Gastrocnemius medialis (tissue), 4 donors: Measurements from ENCODE around the gene ENC1. TPM values are rescaled to one million over a fixed set of nuclear protein-coding genes. Genes with fewer than 3 reads are reported as not detected.

ENCODE experiments used
- ATAC-seq, 2 donors: fragments of 150-250 bp; one replicate each; pipeline ENCODE4 v1.9.1; 2016
- DNase-seq, 2 donors: peaks; one replicate each; pipeline ENCODE4 v3.0.0-alpha.2; 2019
- H3K27ac ChIP-seq, 4 donors: fragments of 200-600 bp; sonication (generic); 1 replicate in 1 of 4; 2 replicates in 3 of 4; pipeline ENCODE4 v1.5.1; 2016 to 2018; ENCODE audit warnings: mild to moderate bottlenecking in 2 of 4, moderate library complexity in 1 of 4
- H3K27me3 ChIP-seq, 3 donors: fragments of 200-600 bp; sonication (generic) in 2 of 3; 1 replicate in 1 of 3; 2 replicates in 2 of 3; pipeline versions ENCODE4 v1.5.1 to v1.6.0; 2016 to 2019; ENCODE audit warnings: mild to moderate bottlenecking in 1 of 3, moderate library complexity in 1 of 3
- H3K36me3 ChIP-seq, 2 donors: fragments of 200-600 bp; sonication (generic) in 1 of 2; one replicate each; pipeline ENCODE4 v1.5.1; 2017 to 2018
- H3K4me1 ChIP-seq, 2 donors: fragments of 200-600 bp; sonication (generic) in 1 of 2; one replicate each; pipeline ENCODE4 v1.5.1; 2016 to 2017; ENCODE audit warnings: mild to moderate bottlenecking in 2 of 2
- H3K4me3 ChIP-seq, 4 donors: fragments of 200-600 bp; sonication (generic) in 3 of 4; 1 replicate in 1 of 4; 2 replicates in 3 of 4; pipeline ENCODE4 v1.5.1; 2016 to 2019; ENCODE audit warnings: mild to moderate bottlenecking in 2 of 4
- H3K9me3 ChIP-seq, 3 donors: fragments of 200-600 bp; sonication (generic) in 2 of 3; 1 replicate in 1 of 3; 2 replicates in 2 of 3; pipeline ENCODE4 v1.5.1; 2016 to 2019
- CTCF ChIP-seq, 5 experiments: fragments of 450-650 bp in 3 of 5; fragments of 200-600 bp in 2 of 5; sonication (generic) in 2 of 5; IDR thresholded peaks in 4 of 5; conservative IDR thresholded peaks in 1 of 5; 1 replicate in 4 of 5; 2 replicates in 1 of 5; pipeline ENCODE4 v1.5.1; 2016 to 2019; ENCODE audit warnings: antibody characterized with exemption in 5 of 5, mild to moderate bottlenecking in 3 of 5, moderate library complexity in 3 of 5
- POLR2A ChIP-seq, 2 donors: fragments of 450-650 bp; IDR thresholded peaks; one replicate each; pipeline ENCODE4 v1.6.1; 2017; ENCODE audit warnings: antibody characterized with exemption in 2 of 2, mild to moderate bottlenecking in 2 of 2, moderate library complexity in 2 of 2
- in situ Hi-C, 4 donors: fragments of 200-750 bp; cut with MboI; loops; one replicate each; pipeline versions ENCODE4 v1.15.0 to v1.8.0; 2017; ENCODE audit warnings: low sequenced_read_pairs in 4 of 4
- intact Hi-C: fragments of 100-400 bp; cut with DNase I; formaldehyde crosslinking; loops from one replicate; pipeline ENCODE4 v1.15.1; 2023; ENCODE audit warnings: low total_unique reads
- total RNA-seq, 4 donors: library from RNA; depleted of rRNA; stranded (reverse); fragments of >200 nt; gene quantifications; one replicate each; pipeline versions ENCODE4 v1.1.0 to v1.2.3, GENCODE V29; 2016

The ENC1 gene
- total RNA-seq, 4 donors from 2014 or later: 2.2 to 3.4 (median 2.5) TPM

GRCh38 chr5:74653991-74654390 lies 13.5 kb upstream of the ENC1 start:
- ATAC-seq (no peak), DNase-seq (no peak)
- in situ Hi-C loops: loop anchor here in 1 of 4 donors (25.0 kb wide), 1 partner anchor 258 kb away; no protein-coding TSS in a partner anchor
- no peaks in the 10 kb centered on the region for H3K36me3 ChIP-seq
- H3K27me3 ChIP-seq: no peaks in the 10 kb centered on the region
- H3K4me1 ChIP-seq: peaks cover 0 to 1% of the 10 kb centered on the region in 2 donors
- no peak overlapping the region for H3K27ac ChIP-seq
- H3K4me3 ChIP-seq: no peak overlapping the region
- intact Hi-C loops: no loop called here
- no peaks in the 10 kb centered on the region for H3K9me3 ChIP-seq
- TF ChIP-seq CTCF (IDR thresholded peaks at IDR 0.05 in 4 of 5, conservative IDR thresholded peaks at IDR 0.05 in 1 of 5) (no peak), POLR2A (IDR thresholded peaks at IDR 0.05) (no peak)

- intact Hi-C loops (no loop called here), in situ Hi-C loops (loop anchor here in 1 of 4 donors (25.0 kb wide), 1 partner anchor 260 kb away; no protein-coding TSS in a partner anchor)
- Histone ChIP-seq H3K9me3 (no peaks in the 10 kb centered on the region), H3K27me3 (no peaks in the 10 kb centered on the region), H3K36me3 (no peaks in the 10 kb centered on the region), H3K4me3 (no peak overlapping the region), H3K4me1 (peaks cover 0 to 3% of the 10 kb centered on the region in 2 donors), H3K27ac (no peak overlapping the region)
- no peak for ATAC-seq
- TF ChIP-seq CTCF (IDR thresholded peaks at IDR 0.05 in 4 of 5, conservative IDR thresholded peaks at IDR 0.05 in 1 of 5): no peak
- no peak for TF ChIP-seq POLR2A (IDR thresholded peaks at IDR 0.05)
- no peak for DNase-seq
Observed at GRCh38 chr5:74652576-74652975, 12.0 kb upstream of the ENC1 start.

GRCh38 chr5:74651710-74652109 lies 11.2 kb upstream of the ENC1 start:
- in situ Hi-C loops: loop anchor here in 1 of 4 donors (25.0 kb wide), 1 partner anchor 261 kb away; no protein-coding TSS in a partner anchor

GRCh38 chr5:74649421-74649973 lies 9.0 kb upstream of the ENC1 start:
- intact Hi-C loops: loop anchor here (2.0 to 10.0 kb wide), 2 partner anchors 445 to 615 kb away; no protein-coding TSS in a partner anchor
- Histone ChIP-seq H3K4me1 (peaks cover 0 to 3% of the 10 kb centered on the region in 2 donors), H3K4me3 (no peak overlapping the region), H3K36me3 (no peaks in the 10 kb centered on the region), H3K27me3 (no peaks in the 10 kb centered on the region), H3K27ac (no peak overlapping the region), H3K9me3 (no peaks in the 10 kb centered on the region)
- TF ChIP-seq POLR2A (IDR thresholded peaks at IDR 0.05): no peak
- TF ChIP-seq CTCF (IDR thresholded peaks at IDR 0.05 in 4 of 5, conservative IDR thresholded peaks at IDR 0.05 in 1 of 5): no peak
- ATAC-seq (no peak), DNase-seq (no peak)
- in situ Hi-C loops: loop anchor here (5.0 to 25.0 kb wide), 9 partner anchors 237 to 1065 kb away; no protein-coding TSS in a partner anchor

More at GRCh38 chr5:74651710-74652109, 11.2 kb upstream of the ENC1 start:
- no peaks in the 10 kb centered on the region for H3K36me3 ChIP-seq
- no peaks in the 10 kb centered on the region for H3K27me3 ChIP-seq
- intact Hi-C loops: no loop called here
- TF ChIP-seq POLR2A (IDR thresholded peaks at IDR 0.05): no peak
- no peak for TF ChIP-seq CTCF (IDR thresholded peaks at IDR 0.05 in 4 of 5, conservative IDR thresholded peaks at IDR 0.05 in 1 of 5)
- H3K4me1 ChIP-seq: peaks cover 0 to 3% of the 10 kb centered on the region in 2 donors
- H3K27ac ChIP-seq: no peak overlapping the region
- no peak for ATAC-seq
- H3K9me3 ChIP-seq: no peaks in the 10 kb centered on the region
- H3K4me3 ChIP-seq: no peak overlapping the region
- no peak for DNase-seq
